ENCODE results near the gene SDF4.

DNA sequence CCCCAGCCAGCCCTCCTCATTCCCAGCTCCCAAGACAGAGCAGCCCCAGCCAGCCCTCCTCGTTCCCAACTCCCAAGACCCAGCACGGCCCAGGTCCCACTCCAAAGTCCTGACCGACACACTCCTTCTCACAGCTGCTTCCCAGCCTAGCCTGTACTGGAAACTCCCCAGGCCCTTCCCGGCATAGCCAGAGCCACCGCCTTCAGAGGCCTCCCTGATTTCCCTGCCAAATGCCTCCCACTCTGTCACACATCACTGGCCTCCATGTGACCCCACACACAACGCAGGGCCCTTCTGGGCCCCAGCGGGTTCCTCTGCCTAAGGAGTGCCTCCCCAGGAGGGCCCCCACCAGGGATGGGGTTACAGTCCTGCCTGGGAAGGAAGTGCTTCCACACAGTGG, 39.0 kb upstream of the SDF4 start:
- no peak for TF ChIP-seq POLR2AphosphoS5 (IDR thresholded peaks at IDR 0.05)
- TF ChIP-seq, protein P1, sequence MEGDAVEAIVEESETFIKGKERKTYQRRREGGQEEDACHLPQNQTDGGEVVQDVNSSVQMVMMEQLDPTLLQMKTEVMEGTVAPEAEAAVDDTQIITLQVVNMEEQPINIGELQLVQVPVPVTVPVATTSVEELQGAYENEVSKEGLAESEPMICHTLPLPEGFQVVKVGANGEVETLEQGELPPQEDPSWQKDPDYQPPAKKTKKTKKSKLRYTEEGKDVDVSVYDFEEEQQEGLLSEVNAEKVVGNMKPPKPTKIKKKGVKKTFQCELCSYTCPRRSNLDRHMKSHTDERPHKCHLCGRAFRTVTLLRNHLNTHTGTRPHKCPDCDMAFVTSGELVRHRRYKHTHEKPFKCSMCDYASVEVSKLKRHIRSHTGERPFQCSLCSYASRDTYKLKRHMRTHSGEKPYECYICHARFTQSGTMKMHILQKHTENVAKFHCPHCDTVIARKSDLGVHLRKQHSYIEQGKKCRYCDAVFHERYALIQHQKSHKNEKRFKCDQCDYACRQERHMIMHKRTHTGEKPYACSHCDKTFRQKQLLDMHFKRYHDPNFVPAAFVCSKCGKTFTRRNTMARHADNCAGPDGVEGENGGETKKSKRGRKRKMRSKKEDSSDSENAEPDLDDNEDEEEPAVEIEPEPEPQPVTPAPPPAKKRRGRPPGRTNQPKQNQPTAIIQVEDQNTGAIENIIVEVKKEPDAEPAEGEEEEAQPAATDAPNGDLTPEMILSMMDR (IDR thresholded peaks at IDR 0.05): no peak
- TF ChIP-seq POLR2A (IDR thresholded peaks at IDR 0.05): no peak
- TF ChIP-seq EP300 (IDR thresholded peaks at IDR 0.05): no peak

All from upper lobe of left lung (tissue), 4 donors.